PFSK-1 (cell line): ENCODE measurements around the gene NUBPL.

Experiments
- REST ChIP-seq, 2 experiments: IDR thresholded peaks; 2 replicates each; pipeline versions ENCODE4 v1.6.1 to v1.8.0; 2011 to 2012; ENCODE audit warnings: low read depth in 2 of 2, low read length in 2 of 2, control low read depth in 1 of 2, inconsistent platforms in 1 of 2, mild to moderate bottlenecking in 1 of 2, moderate library complexity in 1 of 2; ENCODE audit not compliant: insufficient read depth in 1 of 2
- SIN3A ChIP-seq: IDR thresholded peaks from 2 replicates; pipeline ENCODE4 v1.6.1; 2012; ENCODE audit warnings: mild to moderate bottlenecking, low read length, moderate library complexity, borderline replicate concordance; ENCODE audit not compliant: insufficient read depth

- TF ChIP-seq SIN3A (no peak), REST (IDR thresholded peaks at IDR 0.05; ENCODE audit: insufficient read depth in 1 of 2, low read depth in 2 of 2, low read length in 2 of 2) (no peak)
Observed at GRCh38 chr14:31700282-31701074, 139.3 kb downstream of the NUBPL start.
